HepG2 (cell line): ENCODE data around the gene ZC3H18. TPM values are rescaled to one million over a fixed set of nuclear protein-coding genes. Genes with fewer than 3 reads are reported as not detected.

Source experiments
- AGO2 ChIP-seq: fragments of 200-400 bp; formaldehyde crosslinking; optimal IDR thresholded peaks from 2 replicates; pipeline ENCODE3; 2017; ENCODE audit warnings: mild to moderate bottlenecking, low read depth, low read length, moderate library complexity
- DMTF1 ChIP-seq: sonication (generic); formaldehyde crosslinking; IDR thresholded peaks from 2 replicates; pipeline ENCODE4 v1.4.0; 2020; ENCODE audit warnings: mild to moderate bottlenecking, missing genetic modification reagents
- GATAD2A ChIP-seq: IDR thresholded peaks from 2 replicates; pipeline ENCODE4 v1.6.1; 2016
- RCOR2 ChIP-seq: IDR thresholded peaks from 2 replicates; pipeline ENCODE4 v1.6.1; 2016; ENCODE audit warnings: missing biosample characterization, missing genetic modification reagents
- SALL1 ChIP-seq: sonication (generic); formaldehyde crosslinking; IDR thresholded peaks from 2 replicates; pipeline ENCODE4 v1.8.0; 2022; ENCODE audit warnings: mild to moderate bottlenecking, missing genetic modification reagents
- TFDP2 ChIP-seq: sonication (generic); formaldehyde crosslinking; IDR thresholded peaks from 2 replicates; pipeline ENCODE4 v1.4.0; 2020; ENCODE audit warnings: missing genetic modification reagents
- ZBTB37 ChIP-seq: sonication (generic); formaldehyde crosslinking; IDR thresholded peaks from 2 replicates; pipeline ENCODE4 v1.4.0; 2020; ENCODE audit warnings: mild to moderate bottlenecking, missing genetic modification reagents
- ZNF7 ChIP-seq: IDR thresholded peaks from 2 replicates; pipeline ENCODE4 v1.6.1; 2016; ENCODE audit warnings: missing biosample characterization, missing genetic modification reagents
- ZSCAN29 ChIP-seq: sonication (generic); formaldehyde crosslinking; conservative IDR thresholded peaks from 2 replicates; pipeline ENCODE4 v1.4.0; 2020; ENCODE audit warnings: mild to moderate bottlenecking, missing genetic modification reagents
- polyA plus RNA-seq, 8 experiments: library from polyadenylated mRNA; depleted of rRNA in 3 of 8; stranded (reverse) in 7 of 8; unstranded in 1 of 8; fragments of >200 nt; fragmentation: Illumina TruSeq in 4 of 8; extraction: Trizol in 4 of 8; gene quantifications; 2 replicates each; pipeline versions ENCODE4 v1.2.1 to v1.2.3, GENCODE V29; 2011 to 2016; ENCODE audit warnings: low read depth in 4 of 8, missing spikeins in 1 of 8, mixed read lengths in 1 of 8; ENCODE audit not compliant: insufficient read depth in 1 of 8
- total RNA-seq, 5 experiments: library from RNA; depleted of rRNA; stranded (reverse); fragments of >200 nt; fragmentation: Illumina TruSeq; extraction: Trizol; gene quantifications; 2 replicates each; pipeline ENCODE4 v1.2.3, GENCODE V29; 2016; ENCODE audit warnings: low read depth in 1 of 5
- TF ChIP-seq, protein P1 (sequence below): sonication (generic); formaldehyde crosslinking; IDR thresholded peaks from 2 replicates; pipeline ENCODE4 v1.4.0; 2020; ENCODE audit warnings: missing genetic modification reagents, borderline replicate concordance
- TF ChIP-seq, protein P2 (sequence below): sonication (generic); formaldehyde crosslinking; IDR thresholded peaks from 2 replicates; pipeline ENCODE4 v1.5.0; 2020; ENCODE audit warnings: mild to moderate bottlenecking, missing genetic modification reagents
- TF ChIP-seq, protein P3 (sequence below): sonication (generic); formaldehyde crosslinking; IDR thresholded peaks from 2 replicates; pipeline ENCODE4 v1.4.0; 2020; ENCODE audit warnings: mild to moderate bottlenecking, missing genetic modification reagents
- TF ChIP-seq, protein P4 (sequence below): sonication (generic); formaldehyde crosslinking; IDR thresholded peaks from 2 replicates; pipeline ENCODE4 v1.5.0; 2020; ENCODE audit warnings: mild to moderate bottlenecking, low read depth, missing genetic modification reagents, borderline replicate concordance

Gene ZC3H18
- total and polyA plus RNA-seq, 2 of the 13 experiments (the other 11 are each of a cell fraction or from before 2014, with no cell fraction given) = 11.2 to 27.4 TPM

- TF ChIP-seq ZNF7 (CRISPR knock-in tag) = no peak
- TF ChIP-seq AGO2 = no peak
- TF ChIP-seq, protein P1, sequence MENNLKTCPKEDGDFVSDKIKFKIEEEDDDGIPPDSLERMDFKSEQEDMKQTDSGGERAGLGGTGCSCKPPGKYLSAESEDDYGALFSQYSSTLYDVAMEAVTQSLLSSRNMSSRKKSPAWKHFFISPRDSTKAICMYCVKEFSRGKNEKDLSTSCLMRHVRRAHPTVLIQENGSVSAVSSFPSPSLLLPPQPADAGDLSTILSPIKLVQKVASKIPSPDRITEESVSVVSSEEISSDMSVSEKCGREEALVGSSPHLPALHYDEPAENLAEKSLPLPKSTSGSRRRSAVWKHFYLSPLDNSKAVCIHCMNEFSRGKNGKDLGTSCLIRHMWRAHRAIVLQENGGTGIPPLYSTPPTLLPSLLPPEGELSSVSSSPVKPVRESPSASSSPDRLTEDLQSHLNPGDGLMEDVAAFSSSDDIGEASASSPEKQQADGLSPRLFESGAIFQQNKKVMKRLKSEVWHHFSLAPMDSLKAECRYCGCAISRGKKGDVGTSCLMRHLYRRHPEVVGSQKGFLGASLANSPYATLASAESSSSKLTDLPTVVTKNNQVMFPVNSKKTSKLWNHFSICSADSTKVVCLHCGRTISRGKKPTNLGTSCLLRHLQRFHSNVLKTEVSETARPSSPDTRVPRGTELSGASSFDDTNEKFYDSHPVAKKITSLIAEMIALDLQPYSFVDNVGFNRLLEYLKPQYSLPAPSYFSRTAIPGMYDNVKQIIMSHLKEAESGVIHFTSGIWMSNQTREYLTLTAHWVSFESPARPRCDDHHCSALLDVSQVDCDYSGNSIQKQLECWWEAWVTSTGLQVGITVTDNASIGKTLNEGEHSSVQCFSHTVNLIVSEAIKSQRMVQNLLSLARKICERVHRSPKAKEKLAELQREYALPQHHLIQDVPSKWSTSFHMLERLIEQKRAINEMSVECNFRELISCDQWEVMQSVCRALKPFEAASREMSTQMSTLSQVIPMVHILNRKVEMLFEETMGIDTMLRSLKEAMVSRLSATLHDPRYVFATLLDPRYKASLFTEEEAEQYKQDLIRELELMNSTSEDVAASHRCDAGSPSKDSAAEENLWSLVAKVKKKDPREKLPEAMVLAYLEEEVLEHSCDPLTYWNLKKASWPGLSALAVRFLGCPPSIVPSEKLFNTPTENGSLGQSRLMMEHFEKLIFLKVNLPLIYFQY (CRISPR knock-in tag) = no peak
- TF ChIP-seq, protein P2, sequence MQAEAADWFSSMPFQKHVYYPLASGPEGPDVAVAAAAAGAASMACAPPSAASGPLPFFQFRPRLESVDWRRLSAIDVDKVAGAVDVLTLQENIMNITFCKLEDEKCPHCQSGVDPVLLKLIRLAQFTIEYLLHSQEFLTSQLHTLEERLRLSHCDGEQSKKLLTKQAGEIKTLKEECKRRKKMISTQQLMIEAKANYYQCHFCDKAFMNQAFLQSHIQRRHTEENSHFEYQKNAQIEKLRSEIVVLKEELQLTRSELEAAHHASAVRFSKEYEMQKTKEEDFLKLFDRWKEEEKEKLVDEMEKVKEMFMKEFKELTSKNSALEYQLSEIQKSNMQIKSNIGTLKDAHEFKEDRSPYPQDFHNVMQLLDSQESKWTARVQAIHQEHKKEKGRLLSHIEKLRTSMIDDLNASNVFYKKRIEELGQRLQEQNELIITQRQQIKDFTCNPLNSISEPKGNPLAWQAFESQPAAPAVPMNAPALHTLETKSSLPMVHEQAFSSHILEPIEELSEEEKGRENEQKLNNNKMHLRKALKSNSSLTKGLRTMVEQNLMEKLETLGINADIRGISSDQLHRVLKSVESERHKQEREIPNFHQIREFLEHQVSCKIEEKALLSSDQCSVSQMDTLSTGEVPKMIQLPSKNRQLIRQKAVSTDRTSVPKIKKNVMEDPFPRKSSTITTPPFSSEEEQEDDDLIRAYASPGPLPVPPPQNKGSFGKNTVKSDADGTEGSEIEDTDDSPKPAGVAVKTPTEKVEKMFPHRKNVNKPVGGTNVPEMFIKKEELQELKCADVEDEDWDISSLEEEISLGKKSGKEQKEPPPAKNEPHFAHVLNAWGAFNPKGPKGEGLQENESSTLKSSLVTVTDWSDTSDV (CRISPR knock-in tag) = 0 out of 2 replicates have a peak, but pooled peaks have one; percentile 34
- TF ChIP-seq, protein P3, sequence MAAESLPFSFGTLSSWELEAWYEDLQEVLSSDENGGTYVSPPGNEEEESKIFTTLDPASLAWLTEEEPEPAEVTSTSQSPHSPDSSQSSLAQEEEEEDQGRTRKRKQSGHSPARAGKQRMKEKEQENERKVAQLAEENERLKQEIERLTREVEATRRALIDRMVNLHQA = no peak
- TF ChIP-seq GATAD2A (CRISPR knock-in tag) = peak; percentile 68
- TF ChIP-seq ZBTB37 (CRISPR knock-in tag) = no peak; the same call in 1 of the 2 replicates
- TF ChIP-seq DMTF1 = no peak
- TF ChIP-seq TFDP2 (CRISPR knock-in tag) = no peak
- no peak for TF ChIP-seq RCOR2
- TF ChIP-seq SALL1 = peak; percentile 73
- TF ChIP-seq, protein P4, sequence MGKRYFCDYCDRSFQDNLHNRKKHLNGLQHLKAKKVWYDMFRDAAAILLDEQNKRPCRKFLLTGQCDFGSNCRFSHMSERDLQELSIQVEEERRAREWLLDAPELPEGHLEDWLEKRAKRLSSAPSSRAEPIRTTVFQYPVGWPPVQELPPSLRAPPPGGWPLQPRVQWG = no peak
- TF ChIP-seq ZSCAN29 (CRISPR knock-in tag) = 0 out of 2 replicates have a peak, but pooled peaks have one; percentile 55
Observed at GRCh38 chr16:88597856-88598491, 27.8 kb downstream of the ZC3H18 start (continued).
